Muscle of back (tissue), 11 donors: ENCODE data around the gene ADCY7. TPM values are rescaled to one million over a fixed set of nuclear protein-coding genes. Genes with fewer than 3 reads are reported as not detected.

Experiments
- DNase-seq, 3 donors: peaks; one replicate each; pipeline versions ENCODE4 v3.0.0 to v3.0.0-alpha.2; 2013
- polyA plus RNA-seq, 10 donors: library from polyadenylated mRNA; unstranded; fragments of 120-200 nt; gene quantifications; one replicate each; pipeline ENCODE4 v1.2.1, GENCODE V29; 2013; ENCODE audit not compliant: insufficient read length in 10 of 10

The ADCY7 gene
- polyA plus RNA-seq, 10 donors: 4.6 to 10.6 (median 8.9) TPM

GRCh38 chr16:50265716-50266336 is 525 bp upstream of the ADCY7 start:
- DNase-seq: no peak

DNA sequence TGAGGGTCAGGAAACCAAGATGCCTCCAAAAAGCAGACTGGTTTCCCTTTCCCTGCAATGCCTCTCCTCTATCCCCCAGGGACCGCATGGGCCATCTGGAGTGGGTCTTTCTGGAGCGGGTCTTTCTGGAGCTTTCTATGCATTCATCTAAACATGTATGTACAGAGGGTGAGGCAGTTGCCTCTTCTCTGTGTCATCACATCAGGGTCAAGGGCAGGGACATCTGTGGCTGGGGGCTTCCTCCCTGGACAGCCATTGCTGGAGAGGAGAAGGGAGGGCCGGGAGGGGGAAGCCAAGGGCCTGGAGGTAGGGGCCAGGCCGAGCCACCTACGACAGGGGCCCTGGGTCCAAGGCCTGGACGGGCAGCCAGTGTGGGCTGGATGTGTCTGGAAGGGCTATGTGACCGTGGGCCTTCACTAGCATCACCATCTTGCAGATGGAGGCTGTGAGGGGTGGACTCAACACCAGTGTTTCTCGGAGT is 840 bp downstream of the ADCY7 start:
- DNase-seq: no peak

- no peak for DNase-seq
These were observed 1.3 kb downstream of the ADCY7 start for GRCh38 chr16:50267651-50268050.

DNA sequence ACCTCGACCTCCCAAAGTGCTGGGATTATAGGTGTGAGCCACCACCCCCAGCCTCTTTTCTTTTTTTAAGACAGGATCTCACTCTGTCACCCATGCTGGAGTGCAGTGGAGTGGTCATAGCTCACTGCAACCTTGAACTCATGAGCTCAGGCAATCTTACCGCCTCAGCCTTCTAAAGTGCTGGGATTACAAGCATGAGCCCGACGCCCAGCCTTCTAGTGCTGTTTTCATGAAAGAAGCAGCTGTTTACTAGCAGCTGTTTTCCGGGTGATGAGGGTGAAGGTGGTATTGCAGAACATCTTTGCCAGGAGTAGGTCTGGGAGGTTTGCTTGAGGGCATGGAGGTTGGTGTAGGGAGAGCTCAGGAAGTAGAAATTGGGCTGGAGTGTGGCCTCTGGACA is 2.0 kb downstream of the ADCY7 start:
- DNase-seq: no peak

- no peak for DNase-seq
These were observed 2.8 kb downstream of the ADCY7 start for GRCh38 chr16:50269061-50269705.

DNA sequence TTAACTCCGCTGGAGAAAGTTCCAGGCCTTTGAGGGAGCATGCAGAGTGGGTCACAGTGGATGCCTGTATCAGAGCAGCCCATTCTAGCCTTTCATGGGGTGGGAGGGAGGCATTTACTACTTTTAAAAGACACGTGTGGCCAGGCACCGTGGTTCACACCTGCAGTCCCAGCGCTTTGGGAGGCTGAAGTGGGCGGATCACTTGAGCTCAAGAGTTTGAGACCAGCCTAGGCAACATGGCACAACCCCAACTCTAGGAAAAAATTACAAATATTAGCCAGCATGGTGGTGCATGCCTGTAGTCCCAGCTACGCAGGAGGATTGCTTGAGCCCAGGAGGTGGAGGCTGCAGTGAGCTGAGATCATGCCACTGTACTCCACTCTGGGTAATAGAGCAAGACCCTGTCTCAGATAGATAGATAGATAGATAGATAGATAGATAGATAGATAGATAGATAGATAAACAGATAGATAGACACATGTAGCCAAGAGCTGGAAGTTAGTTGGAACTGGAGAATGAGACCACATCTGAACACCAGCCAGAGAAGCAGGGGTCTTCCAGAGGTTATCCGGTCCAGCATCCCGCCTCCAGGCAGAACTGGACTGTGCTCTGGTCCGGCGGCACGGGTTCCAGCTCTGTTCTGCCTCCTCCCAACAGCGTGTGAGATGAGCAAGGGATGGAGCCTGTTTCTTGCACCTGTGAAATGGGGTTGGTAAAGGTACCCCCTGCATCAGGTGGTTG is 3.6 kb downstream of the ADCY7 start:
- no peak for DNase-seq

DNA sequence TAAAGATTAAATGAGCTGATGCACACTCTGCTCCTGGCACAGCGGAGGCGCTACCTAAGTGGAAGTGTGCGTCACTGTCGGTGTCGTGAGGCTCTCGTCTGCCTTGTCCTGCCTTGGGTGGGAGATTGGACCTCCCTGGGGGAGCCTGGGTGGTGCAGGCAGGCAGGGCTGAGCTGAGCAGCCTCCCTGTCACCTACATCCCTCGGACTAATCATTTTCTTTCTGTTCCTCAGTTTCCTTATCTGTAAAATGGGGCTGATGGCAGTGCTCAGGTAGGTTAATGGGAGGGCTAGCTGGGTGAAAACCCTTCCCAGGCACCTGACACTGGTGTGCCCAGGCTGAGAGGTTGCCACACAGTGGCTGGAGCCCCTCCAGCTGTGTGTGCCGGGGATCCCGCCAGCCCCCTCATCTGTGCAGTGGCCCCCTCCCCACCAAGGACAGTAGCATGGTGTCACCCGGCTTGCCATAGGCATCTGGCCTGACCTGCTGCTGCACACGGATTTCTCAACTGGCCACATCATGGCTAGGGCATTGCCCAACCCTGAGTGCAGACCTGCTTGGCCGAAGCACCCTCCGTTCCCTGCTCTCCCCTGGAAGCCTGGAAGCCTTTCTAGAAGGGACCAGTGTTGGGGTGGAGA is 4.3 kb downstream of the ADCY7 start:
- DNase-seq: no peak

DNA sequence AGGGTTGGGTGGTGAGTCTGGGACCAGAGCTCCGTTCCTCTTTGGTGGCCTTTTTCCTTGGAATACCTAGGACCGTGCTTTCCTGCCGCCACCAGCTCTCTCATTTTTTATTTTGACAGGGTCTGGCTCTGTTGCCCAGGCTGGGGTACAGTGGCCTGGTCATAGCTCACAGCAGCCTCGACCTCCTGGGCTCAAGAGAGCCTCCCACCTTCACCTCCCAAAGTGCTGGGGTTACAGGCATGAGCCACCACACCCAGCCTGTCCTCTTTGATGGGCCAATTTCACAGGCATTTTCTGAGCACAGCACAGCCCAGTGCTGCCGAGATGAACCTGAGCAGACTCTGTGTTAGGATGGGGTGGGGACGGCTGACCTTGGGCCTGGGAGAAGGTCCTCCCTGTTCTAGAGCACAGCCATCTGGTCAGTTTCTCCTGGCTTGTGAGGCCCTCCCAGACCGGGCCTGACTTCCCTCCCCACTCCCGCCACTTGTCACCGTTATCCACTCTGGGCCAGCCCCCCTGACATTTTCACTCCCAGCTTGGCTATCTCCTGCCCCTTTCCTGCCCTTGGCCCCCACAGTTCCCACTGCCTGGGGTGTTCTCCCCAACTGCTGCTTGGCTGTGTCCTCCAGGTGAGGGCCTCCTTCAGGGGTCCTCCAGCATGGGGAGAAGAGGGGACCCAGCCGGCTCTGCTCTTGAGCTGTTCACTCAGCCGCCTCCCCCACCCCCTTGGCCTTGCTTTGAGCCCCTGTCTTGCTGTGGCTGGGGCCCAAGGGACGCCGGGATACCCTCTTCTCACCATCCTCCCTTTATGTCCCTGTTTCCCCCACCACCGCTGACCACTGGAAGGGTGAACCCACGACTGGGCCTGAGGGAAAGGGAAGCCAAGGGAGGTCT is 5.0 kb downstream of the ADCY7 start:
- DNase-seq: no peak

- no peak for DNase-seq
These were observed 5.8 kb downstream of the ADCY7 start for GRCh38 chr16:50272111-50272571.

DNA sequence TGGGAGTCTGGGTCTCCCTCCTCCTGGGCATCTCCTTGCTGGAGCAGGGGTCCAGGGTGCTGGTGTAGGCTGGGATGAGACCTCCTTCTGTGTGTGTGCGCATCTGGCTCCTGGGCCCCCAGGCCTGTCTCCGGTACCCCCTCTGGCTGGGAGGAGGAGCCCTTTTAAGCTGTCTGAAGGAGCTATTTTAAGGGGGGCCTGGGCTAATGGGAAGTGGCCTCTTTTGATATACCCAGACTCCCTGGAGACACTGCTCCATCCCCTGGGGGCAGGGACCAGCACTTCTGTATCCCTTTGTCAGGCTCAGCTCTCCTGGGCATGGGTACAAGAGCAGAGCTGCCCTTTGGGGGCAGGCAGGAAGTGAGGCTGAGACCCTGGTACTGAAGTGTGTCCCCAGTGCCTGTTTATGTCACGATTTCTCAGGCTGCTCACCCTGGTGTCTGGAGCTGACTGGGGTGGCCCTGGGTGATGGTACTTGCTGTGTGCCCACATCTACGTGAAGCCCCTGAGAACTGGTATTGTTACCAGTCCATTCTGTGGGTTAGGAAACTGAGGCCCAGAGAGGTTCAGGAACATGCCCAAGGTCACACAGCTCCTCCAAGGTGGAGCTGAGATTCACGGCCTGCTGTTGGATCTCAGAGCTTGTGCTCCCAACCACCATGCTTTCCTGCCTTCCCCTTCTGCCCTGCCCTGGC is 6.5 kb downstream of the ADCY7 start:
- no peak for DNase-seq

GRCh38 chr16:50273382-50273690 is 7.0 kb downstream of the ADCY7 start:
- DNase-seq: no peak

- no peak for DNase-seq
These were observed 7.6 kb downstream of the ADCY7 start for GRCh38 chr16:50273888-50274325.

- no peak for DNase-seq
These were observed 8.2 kb downstream of the ADCY7 start for GRCh38 chr16:50274326-50275097.

GRCh38 chr16:50275098-50275415 is 8.7 kb downstream of the ADCY7 start:
- DNase-seq: no peak

DNA sequence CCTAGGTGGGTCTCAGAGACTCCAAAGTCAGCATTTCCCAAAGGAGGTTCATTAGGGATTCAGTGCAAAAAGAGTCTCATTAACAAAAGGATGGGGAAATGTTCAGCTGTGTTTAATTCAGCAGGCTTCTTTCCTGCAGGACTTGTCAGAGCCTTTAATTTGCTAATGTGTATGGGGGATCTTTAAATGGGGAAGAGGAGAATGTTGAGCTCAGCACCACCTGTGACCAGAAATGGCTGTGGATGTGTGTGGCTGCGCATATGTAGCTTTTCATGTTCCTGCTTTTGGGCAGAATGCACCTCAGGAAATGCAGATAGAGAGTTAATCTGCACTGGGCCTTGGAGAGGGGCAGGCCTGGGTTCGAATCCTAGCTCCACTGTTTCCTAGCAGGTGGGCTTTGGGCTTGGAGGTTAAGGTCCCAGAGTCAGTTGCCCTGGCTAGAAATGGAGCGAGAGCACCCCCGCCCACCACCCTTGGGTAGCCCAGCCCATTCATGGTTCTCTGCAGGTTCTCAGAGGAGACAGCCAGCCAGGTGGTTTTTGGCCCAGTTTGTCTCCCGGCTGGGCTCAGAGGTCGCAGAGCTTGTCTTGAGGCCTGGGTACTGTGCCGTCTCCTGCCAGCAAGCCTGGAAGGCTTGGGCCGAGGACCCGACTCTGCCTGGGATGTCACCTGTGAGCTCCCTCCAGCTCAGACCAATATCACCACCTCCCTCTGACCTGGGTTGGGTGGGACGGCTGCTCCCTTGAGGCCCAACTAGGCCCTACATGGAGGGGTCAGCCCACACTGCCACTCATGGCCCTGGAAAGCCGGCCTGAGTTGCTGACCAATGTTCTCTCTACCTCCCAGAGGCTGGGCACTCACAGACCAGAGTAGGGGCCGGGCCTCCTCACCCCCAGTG is 9.3 kb downstream of the ADCY7 start:
- DNase-seq: no peak

DNA sequence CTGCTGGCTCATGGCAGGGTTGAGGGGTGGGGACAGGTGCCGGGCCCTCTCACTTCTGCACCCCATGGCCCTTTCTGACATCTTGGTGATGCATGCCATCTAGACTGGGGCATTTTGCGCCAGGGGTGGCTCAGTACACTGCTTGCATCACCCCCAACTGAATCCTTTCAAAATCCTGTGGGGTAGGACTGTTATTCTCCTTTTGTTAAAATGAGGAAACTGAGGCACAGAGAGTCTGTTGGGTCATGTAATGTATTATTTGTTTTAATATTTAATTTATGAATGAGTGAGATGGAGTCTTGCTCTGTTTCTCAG is 9.9 kb downstream of the ADCY7 start:
- no peak for DNase-seq

DNA sequence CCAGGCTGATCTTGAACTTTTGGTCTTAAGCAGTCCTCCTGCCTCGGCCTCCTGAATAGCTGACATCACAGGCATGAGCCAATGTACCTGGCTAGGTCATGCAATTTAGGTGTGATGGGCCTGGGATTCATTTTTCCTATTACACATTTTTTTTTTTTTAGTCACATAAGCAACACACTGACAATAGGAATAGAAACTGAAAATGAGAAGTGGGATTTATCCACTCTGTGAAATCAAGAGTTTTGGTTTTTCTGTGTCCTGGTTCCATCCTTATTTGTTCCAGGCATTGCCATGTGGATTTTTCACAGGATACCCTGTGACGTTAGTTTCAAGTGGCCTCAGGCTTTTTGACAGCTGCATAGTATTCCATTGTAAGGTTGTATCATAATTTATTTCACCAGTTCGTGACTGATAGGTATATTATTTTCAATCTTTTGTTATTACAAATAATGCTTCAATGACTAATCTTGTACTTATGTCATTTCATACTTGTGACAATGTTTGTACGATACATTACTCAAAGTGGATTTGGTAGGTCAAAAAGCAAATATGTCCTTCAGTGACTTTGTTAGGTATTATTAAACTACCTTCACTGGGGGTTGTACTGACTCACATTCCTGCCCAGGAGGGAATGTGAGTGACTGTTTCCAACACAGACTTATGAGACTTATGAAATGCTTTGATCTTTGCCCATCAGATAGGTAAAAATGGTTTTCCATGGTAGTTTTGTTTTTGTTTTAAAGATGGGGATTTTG is 10.6 kb downstream of the ADCY7 start:
- no peak for DNase-seq

- DNase-seq: no peak
These were observed 11.9 kb downstream of the ADCY7 start for GRCh38 chr16:50278251-50278650.

DNA sequence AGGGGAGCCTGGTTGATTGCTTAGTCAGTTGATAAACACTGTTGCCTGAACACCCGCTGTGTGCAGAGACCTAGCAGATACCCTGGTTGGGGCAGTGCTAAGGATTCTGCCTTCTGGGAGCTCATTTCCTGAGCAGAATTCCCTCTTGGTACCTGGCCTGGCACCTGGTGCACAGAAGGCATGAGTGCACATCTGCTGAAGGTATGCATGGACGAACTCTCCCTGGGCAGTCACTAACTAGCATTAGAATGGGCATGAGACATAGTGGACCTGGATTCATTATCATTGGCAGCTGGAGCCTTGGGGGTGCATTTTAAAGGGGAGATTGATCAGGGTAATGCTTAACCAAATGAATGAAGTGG is 13.1 kb downstream of the ADCY7 start:
- no peak for DNase-seq
